Activated naive CD8-positive, alpha-beta T cell treated with anti-CD3 and anti-CD28 coated beads for 36 hours (primary cell): ENCODE data around the gene NPB. TPM values are rescaled to one million over a fixed set of nuclear protein-coding genes. Genes with fewer than 3 reads are reported as not detected.
A peak's percentile ranks its signal among the peaks of the same experiment; 100 is the strongest.

Source experiments
- DNase-seq: peaks from one replicate; pipeline ENCODE4 v3.0.0; 2021
- H3K27ac Mint-ChIP-seq: one replicate; pipeline ENCODE4 v1.8.0; 2022; ENCODE audit warnings: mild to moderate bottlenecking, moderate library complexity, mixed read lengths
- H3K27me3 Mint-ChIP-seq: one replicate; pipeline ENCODE4 v1.8.0; 2022; ENCODE audit warnings: mild to moderate bottlenecking, mixed read lengths
- H3K36me3 Mint-ChIP-seq: one replicate; pipeline ENCODE4 v1.8.0; 2021; ENCODE audit warnings: mild to moderate bottlenecking, mixed read lengths
- H3K4me1 Mint-ChIP-seq: one replicate; pipeline ENCODE4 v1.8.0; 2021; ENCODE audit warnings: mixed read lengths
- H3K4me3 Mint-ChIP-seq: one replicate; pipeline ENCODE4 v1.8.0; 2022; ENCODE audit warnings: mild to moderate bottlenecking, moderate library complexity, mixed read lengths
- H3K9me3 Mint-ChIP-seq: one replicate; pipeline ENCODE4 v1.8.0; 2022; ENCODE audit warnings: mixed read lengths
- total RNA-seq, 2 experiments: library from RNA; stranded (reverse); gene quantifications; one replicate each; pipeline ENCODE4 v1.2.3, GENCODE V29; 2021

Gene NPB
- under 1 TPM in 1 of 2 experiments, not detected in 1; 0.47 TPM for total RNA-seq

GRCh38 chr17:81902023-81902652 lies at the start of gene NPB:
NPB (plus strand) TSS chr17:81902238; CDS start chr17:81902278, 40 bp downstream.
- no peaks in the 10 kb centered on the region for H3K9me3 Mint-ChIP-seq
- H3K27me3 Mint-ChIP-seq, result peaks cover 9% of the 10 kb centered on the region
- H3K36me3 Mint-ChIP-seq, result peaks cover 12% of the 10 kb centered on the region
- DNase-seq, result peak; percentile 30
- H3K4me1 Mint-ChIP-seq, result peaks cover 2% of the 10 kb centered on the region
- H3K27ac Mint-ChIP-seq, result no peak within 1 kb of the TSS
- H3K4me3 Mint-ChIP-seq, result no peak within 1 kb of the TSS

- no peaks in the 10 kb centered on the region for H3K27me3 Mint-ChIP-seq
- peaks cover 46% of the 10 kb centered on the region for H3K36me3 Mint-ChIP-seq
- no peaks in the 10 kb centered on the region for H3K9me3 Mint-ChIP-seq
- peaks cover 19% of the 10 kb centered on the region for H3K4me1 Mint-ChIP-seq
- no peak for DNase-seq
- no peak overlapping the region for H3K4me3 Mint-ChIP-seq
- no peak overlapping the region for H3K27ac Mint-ChIP-seq
Observed at GRCh38 chr17:81854974-81855774, 46.9 kb upstream of the NPB start.

- peaks cover 28% of the 10 kb centered on the region for H3K4me1 Mint-ChIP-seq
- DNase-seq, result no peak
- H3K9me3 Mint-ChIP-seq, result no peaks in the 10 kb centered on the region
- H3K4me3 Mint-ChIP-seq, result peak overlapping the region; percentile 97
- peak overlapping the region; percentile 83 for H3K27ac Mint-ChIP-seq
- peaks cover 53% of the 10 kb centered on the region for H3K36me3 Mint-ChIP-seq
- no peaks in the 10 kb centered on the region for H3K27me3 Mint-ChIP-seq
Observed at GRCh38 chr17:81858170-81858966, 43.7 kb upstream of the NPB start.

- Mint-ChIP-seq H3K27me3 (no peaks in the 10 kb centered on the region), H3K9me3 (no peaks in the 10 kb centered on the region), H3K4me1 (peaks cover 36% of the 10 kb centered on the region), H3K4me3 (peak overlapping the region; percentile 97), H3K27ac (peak overlapping the region; percentile 83), H3K36me3 (peaks cover 52% of the 10 kb centered on the region)
- no peak for DNase-seq
Observed at GRCh38 chr17:81858967-81859905, 42.8 kb upstream of the NPB start.

- Mint-ChIP-seq H3K36me3 (peaks cover 51% of the 10 kb centered on the region), H3K27me3 (no peaks in the 10 kb centered on the region), H3K9me3 (no peaks in the 10 kb centered on the region), H3K4me3 (peak within 1 kb of the TSS; percentile 97), H3K27ac (peak within 1 kb of the TSS; percentile 97), H3K4me1 (peaks cover 41% of the 10 kb centered on the region)
- no peak for DNase-seq
Observed at GRCh38 chr17:81859906-81860755, 41.9 kb upstream of the NPB start, which contains the start of gene P4HB. P4HB (minus strand) TSS chr17:81860535; CDS start chr17:81860471, 64 bp downstream.

GRCh38 chr17:81860756-81861568 lies 41.1 kb upstream of the NPB start:
- H3K4me1 Mint-ChIP-seq, result peaks cover 43% of the 10 kb centered on the region
- peak overlapping the region; percentile 97 for H3K27ac Mint-ChIP-seq
- peaks cover 53% of the 10 kb centered on the region for H3K36me3 Mint-ChIP-seq
- H3K27me3 Mint-ChIP-seq, result no peaks in the 10 kb centered on the region
- DNase-seq, result peak; percentile 99
- H3K9me3 Mint-ChIP-seq, result no peaks in the 10 kb centered on the region
- peak overlapping the region; percentile 96 for H3K4me3 Mint-ChIP-seq

- peaks cover 42% of the 10 kb centered on the region for H3K36me3 Mint-ChIP-seq
- H3K4me3 Mint-ChIP-seq, result peak overlapping the region; percentile 86
- no peaks in the 10 kb centered on the region for H3K9me3 Mint-ChIP-seq
- no peak for DNase-seq
- H3K27ac Mint-ChIP-seq, result peak overlapping the region; percentile 69
- H3K4me1 Mint-ChIP-seq, result peaks cover 47% of the 10 kb centered on the region
- H3K27me3 Mint-ChIP-seq, result no peaks in the 10 kb centered on the region
Observed at GRCh38 chr17:81863123-81863675, 38.8 kb upstream of the NPB start.

GRCh38 chr17:81863833-81864768 lies 37.9 kb upstream of the NPB start:
- peak overlapping the region; percentile 69 for H3K27ac Mint-ChIP-seq
- no peak for DNase-seq
- H3K4me3 Mint-ChIP-seq, result peak overlapping the region; percentile 37
- H3K9me3 Mint-ChIP-seq, result no peaks in the 10 kb centered on the region
- H3K27me3 Mint-ChIP-seq, result no peaks in the 10 kb centered on the region
- H3K4me1 Mint-ChIP-seq, result peaks cover 45% of the 10 kb centered on the region
- peaks cover 37% of the 10 kb centered on the region for H3K36me3 Mint-ChIP-seq

GRCh38 chr17:81865358-81865732 lies 36.7 kb upstream of the NPB start:
- no peaks in the 10 kb centered on the region for H3K27me3 Mint-ChIP-seq
- H3K36me3 Mint-ChIP-seq, result peaks cover 43% of the 10 kb centered on the region
- H3K9me3 Mint-ChIP-seq, result no peaks in the 10 kb centered on the region
- no peak for DNase-seq
- peak overlapping the region; percentile 10 for H3K4me3 Mint-ChIP-seq
- H3K27ac Mint-ChIP-seq, result peak overlapping the region; percentile 45
- peaks cover 46% of the 10 kb centered on the region for H3K4me1 Mint-ChIP-seq

GRCh38 chr17:81865733-81866439 lies 36.2 kb upstream of the NPB start:
- Mint-ChIP-seq H3K27ac (peak overlapping the region; percentile 82), H3K27me3 (no peaks in the 10 kb centered on the region), H3K36me3 (peaks cover 42% of the 10 kb centered on the region), H3K4me3 (peak overlapping the region; percentile 10), H3K4me1 (peaks cover 44% of the 10 kb centered on the region), H3K9me3 (no peaks in the 10 kb centered on the region)
- DNase-seq, result no peak

GRCh38 chr17:81866440-81867169 lies 35.4 kb upstream of the NPB start:
- Mint-ChIP-seq H3K4me3 (peak overlapping the region; percentile 32), H3K36me3 (peaks cover 39% of the 10 kb centered on the region), H3K9me3 (no peaks in the 10 kb centered on the region), H3K4me1 (peaks cover 44% of the 10 kb centered on the region), H3K27me3 (no peaks in the 10 kb centered on the region), H3K27ac (peak overlapping the region; percentile 82)
- no peak for DNase-seq
